ENCODE measurements around the gene RBM17.
"Not testable (repeated sequence)": the region's sequence is repeated elsewhere in the genome, so short reads cannot be mapped to it uniquely, and the experiment has no call there.

- not testable (repeated sequence) for TF ChIP-seq CTCF (IDR thresholded peaks at IDR 0.05; ENCODE audit: borderline replicate concordance, extremely low read depth, low read length, poor library complexity, severe bottlenecking); EZH2 (IDR thresholded peaks at IDR 0.05; ENCODE audit: borderline replicate concordance, low read depth, low read length, severe bottlenecking)
Observed at GRCh38 chr10:6107616-6108015, 18.8 kb downstream of the RBM17 start.

All from DND-41 (cell line).